Body of pancreas (tissue), 4 donors: ENCODE data around the gene PTPRN2. TPM values are rescaled to one million over a fixed set of nuclear protein-coding genes. Genes with fewer than 3 reads are reported as not detected.

ENCODE experiments used
- ATAC-seq: fragments of 150-250 bp; one replicate; pipeline ENCODE4 v1.9.1; 2016
- DNase-seq, 4 donors: peaks; one replicate each; pipeline ENCODE4 v3.0.0-alpha.2; 2019
- H3K27ac ChIP-seq, 4 donors: fragments of 200-600 bp; sonication (generic); 1 replicate in 3 of 4; 2 replicates in 1 of 4; pipeline versions ENCODE4 v1.5.1 to v1.6.1; 2016 to 2019; ENCODE audit warnings: mild to moderate bottlenecking in 1 of 4, mixed read lengths in 1 of 4, moderate library complexity in 1 of 4
- H3K27me3 ChIP-seq, 2 donors: fragments of 200-600 bp; sonication (generic); one replicate each; pipeline ENCODE4 v1.6.0; 2016; ENCODE audit warnings: mild to moderate bottlenecking in 1 of 2
- H3K36me3 ChIP-seq, 2 donors: fragments of 200-600 bp; sonication (generic); replicated peaks in 1 of 2; 2 replicates each; pipeline ENCODE4 v1.5.1; 2016; ENCODE audit warnings: low read depth in 2 of 2; ENCODE audit not compliant: insufficient read depth in 1 of 2
- H3K4me1 ChIP-seq: fragments of 200-600 bp; sonication (generic); one replicate; pipeline ENCODE4 v1.6.0; 2016
- H3K4me3 ChIP-seq, 2 donors: fragments of 200-600 bp; sonication (generic); 1 replicate in 1 of 2; 2 replicates in 1 of 2; pipeline ENCODE4 v1.5.1; 2016 to 2019
- H3K9me3 ChIP-seq, 3 donors: fragments of 200-600 bp; sonication (generic); 1 replicate in 2 of 3; 2 replicates in 1 of 3; pipeline ENCODE4 v1.5.1; 2016
- CTCF ChIP-seq, 7 experiments: fragments of 450-650 bp in 4 of 7; fragments of 200-600 bp in 3 of 7; sonication (generic) in 3 of 7; IDR thresholded peaks; one replicate each; pipeline ENCODE4 v1.5.1; 2016 to 2019; ENCODE audit warnings: antibody characterized with exemption in 7 of 7
- POLR2A ChIP-seq, 3 donors: fragments of 450-650 bp; IDR thresholded peaks; one replicate each; pipeline ENCODE4 v1.6.1; 2016; ENCODE audit warnings: antibody characterized with exemption in 3 of 3, mild to moderate bottlenecking in 2 of 3
- WGBS, 2 donors: methylation state at CpG; one replicate each; pipeline ENCODE4 v1.1.5; 2017; 5-methylcytosine and 5-hydroxymethylcytosine counted together
- intact Hi-C: fragments of 100-400 bp; cut with DNase I; formaldehyde crosslinking; loops from one replicate; pipeline ENCODE4 v1.15.1; 2023
- total RNA-seq, 2 donors: library from RNA; depleted of rRNA; stranded (reverse); fragments of >200 nt; gene quantifications; one replicate each; pipeline ENCODE4 v1.1.0, GENCODE V29; 2016

The PTPRN2 gene
- total RNA-seq, 2 donors from 2014 or later: 31.6 to 76.1 TPM

GRCh38 chr7:158366916-158367633 is 220.5 kb downstream of the PTPRN2 start:
- no peak for TF ChIP-seq CTCF (IDR thresholded peaks at IDR 0.05)
- TF ChIP-seq POLR2A (IDR thresholded peaks at IDR 0.05): no peak
- intact Hi-C loops: no loop called here
- Histone ChIP-seq H3K4me1 (no peaks in the 10 kb centered on the region), H3K27ac (no peak overlapping the region), H3K9me3 (no peaks in the 10 kb centered on the region), H3K4me3 (no peak overlapping the region), H3K27me3 (no peaks in the 10 kb centered on the region), H3K36me3 (no peaks in the 10 kb centered on the region)
- DNase-seq: no peak
- ATAC-seq: no peak
- WGBS, 2 donors: 87 to 92% methylated on average over 8 to 19 of the region's 19 CpGs

GRCh38 chr7:158366346-158366745 is 221.3 kb downstream of the PTPRN2 start:
- H3K36me3 ChIP-seq: no peaks in the 10 kb centered on the region
- H3K9me3 ChIP-seq: no peaks in the 10 kb centered on the region
- H3K4me1 ChIP-seq: no peaks in the 10 kb centered on the region
- TF ChIP-seq POLR2A (IDR thresholded peaks at IDR 0.05) (no peak), CTCF (IDR thresholded peaks at IDR 0.05) (no peak)
- H3K27ac ChIP-seq: no peak overlapping the region
- no peak for ATAC-seq
- 71 to 76% methylated on average over 13 to 18 of the region's 19 CpGs for WGBS, 2 donors
- DNase-seq: no peak
- intact Hi-C loops: no loop called here
- H3K4me3 ChIP-seq: no peak overlapping the region
- H3K27me3 ChIP-seq: no peaks in the 10 kb centered on the region

GRCh38 chr7:158365267-158365666 is 222.4 kb downstream of the PTPRN2 start:
- H3K36me3 ChIP-seq: no peaks in the 10 kb centered on the region
- WGBS, 2 donors: 82 to 92% methylated on average over 14 of the region's 14 CpGs
- intact Hi-C loops: no loop called here

DNA sequence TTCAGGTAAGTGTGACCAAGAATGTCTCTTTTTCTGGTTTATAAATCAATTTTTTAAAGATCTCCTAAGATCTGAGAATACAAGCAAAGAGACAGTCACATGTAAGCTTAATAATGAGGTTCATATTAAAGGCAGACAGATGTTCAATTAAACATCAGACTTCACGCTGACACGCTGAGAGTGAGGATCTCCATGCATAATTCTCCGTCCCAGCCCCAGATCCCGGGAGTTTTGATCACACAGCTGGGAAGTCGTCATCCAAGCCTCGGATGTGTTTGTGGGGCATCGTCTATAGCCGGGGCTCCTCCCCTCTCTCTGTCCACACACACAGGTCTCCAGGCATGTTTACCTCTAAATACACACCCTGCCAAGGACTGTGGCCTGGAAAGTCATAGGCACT is 223.2 kb downstream of the PTPRN2 start:
- Histone ChIP-seq H3K4me3 (no peak overlapping the region), H3K36me3 (no peaks in the 10 kb centered on the region), H3K9me3 (no peaks in the 10 kb centered on the region), H3K27ac (no peak overlapping the region), H3K4me1 (no peaks in the 10 kb centered on the region), H3K27me3 (no peaks in the 10 kb centered on the region)
- TF ChIP-seq CTCF (IDR thresholded peaks at IDR 0.05): no peak
- TF ChIP-seq POLR2A (IDR thresholded peaks at IDR 0.05): no peak
- 77 to 87% methylated on average over 8 of the region's 8 CpGs for WGBS, 2 donors
- intact Hi-C loops: no loop called here
- no peak for DNase-seq
- ATAC-seq: no peak

More at GRCh38 chr7:158365267-158365666, 222.4 kb downstream of the PTPRN2 start:
- DNase-seq (no peak), ATAC-seq (no peak)
- no peak overlapping the region for H3K4me3 ChIP-seq
- H3K27me3 ChIP-seq: no peaks in the 10 kb centered on the region
- no peaks in the 10 kb centered on the region for H3K4me1 ChIP-seq
- no peak for TF ChIP-seq POLR2A (IDR thresholded peaks at IDR 0.05)
- no peak for TF ChIP-seq CTCF (IDR thresholded peaks at IDR 0.05)
- H3K9me3 ChIP-seq: no peaks in the 10 kb centered on the region
- no peak overlapping the region for H3K27ac ChIP-seq
